HG02885 (cell line): Measurements from ENCODE around the gene PYCARD.

Experiments used
- ATAC-seq: cut with Tn5 transposase; IDR thresholded peaks from one replicate; pipeline ENCODE4 v1.9.1; 2021; ENCODE audit warnings: mild to moderate bottlenecking; ENCODE audit not compliant: unreplicated experiment, poor library complexity

PYCARD gene

DNA sequence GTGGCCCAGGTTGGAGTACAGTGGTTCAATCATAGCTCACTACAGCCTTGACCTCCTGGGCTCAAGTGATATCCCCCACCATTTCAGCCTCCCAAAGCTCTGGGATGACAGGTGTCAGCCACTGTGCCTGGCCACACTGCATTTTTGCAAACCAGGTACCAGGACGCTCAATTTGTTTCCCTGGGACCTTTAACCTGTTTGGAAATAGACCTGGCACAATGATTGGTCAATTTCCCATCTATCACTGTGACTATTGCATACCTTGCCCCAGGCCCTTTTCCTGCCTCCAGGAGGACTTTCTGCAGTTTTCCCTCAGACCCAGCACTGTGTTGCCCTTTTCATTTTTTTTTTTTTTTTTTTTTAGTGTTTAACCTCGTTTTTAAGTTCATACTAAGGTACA lies 33.7 kb downstream of the PYCARD start:
- ATAC-seq: no peak

DNA sequence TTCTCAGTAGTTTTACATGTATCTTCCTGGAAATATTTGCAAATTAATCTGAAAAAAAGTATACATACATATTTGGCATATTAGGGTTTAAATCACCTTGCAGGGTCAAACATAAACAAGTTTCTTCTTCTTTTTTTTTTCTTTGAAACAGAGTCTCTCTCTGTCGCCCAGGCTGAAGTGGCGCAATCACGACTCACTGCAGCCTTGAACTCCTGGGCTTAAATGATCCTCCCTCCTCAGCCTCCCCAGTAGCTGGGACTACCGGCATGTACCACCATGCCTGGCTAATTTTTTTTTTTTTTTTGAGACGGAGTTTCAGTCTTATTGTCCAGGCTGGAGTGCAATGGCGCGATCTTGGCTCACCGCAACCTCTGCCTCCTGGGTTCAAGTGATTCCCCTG lies 35.2 kb downstream of the PYCARD start:
- no peak for ATAC-seq

DNA sequence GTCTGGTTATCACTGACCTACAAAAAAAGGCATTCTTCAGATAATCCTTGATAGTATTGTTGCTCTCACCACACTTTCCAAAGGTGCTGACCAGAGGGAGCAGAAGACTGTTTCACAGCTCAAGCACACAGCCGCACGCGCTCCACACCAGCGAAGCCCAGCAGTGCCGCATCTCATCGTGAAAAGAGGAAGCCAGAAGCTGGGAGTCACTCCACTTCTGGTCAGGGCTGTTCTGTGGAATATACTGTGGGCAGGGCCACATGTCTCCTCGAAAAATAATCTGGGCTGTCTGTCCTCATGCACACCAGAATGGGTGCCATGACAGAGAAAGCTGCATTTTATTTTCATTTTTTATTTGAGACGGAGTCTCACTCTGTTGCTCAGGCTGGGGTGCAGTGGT lies 45.4 kb downstream of the PYCARD start:
- ATAC-seq: no peak
